NCI-H524 (cell line): ENCODE data around the gene VWA1.
"Not testable (repeated sequence)": the region's sequence is repeated elsewhere in the genome, so short reads cannot be mapped to it uniquely, and the experiment has no call there.

Experiments used
- DNase-seq, 2 experiments: peaks; one replicate each; lab custom pipeline; 2025; lab: John Stamatoyannopoulos, UW

The VWA1 gene

GRCh38 chr1:1455934-1456333, 20.4 kb downstream of the VWA1 start:
- DNase-seq = not testable (repeated sequence)

GRCh38 chr1:1456683-1457255, 21.3 kb downstream of the VWA1 start:
- not testable (repeated sequence) for DNase-seq

- not testable (repeated sequence) for DNase-seq
Measured at GRCh38 chr1:1459156-1459555, 23.7 kb downstream of the VWA1 start.

GRCh38 chr1:1459711-1460110, 24.2 kb downstream of the VWA1 start:
- DNase-seq = not testable (repeated sequence)

GRCh38 chr1:1460540-1461130, 25.1 kb downstream of the VWA1 start:
- DNase-seq = no peak

- DNase-seq = no peak
Measured at GRCh38 chr1:1461721-1462317, 26.3 kb downstream of the VWA1 start.

- DNase-seq = peak; percentile 37 to 74
Measured at GRCh38 chr1:1462318-1462966, 27.0 kb downstream of the VWA1 start.

- DNase-seq = no peak
Measured at GRCh38 chr1:1463312-1463711, 27.8 kb downstream of the VWA1 start.

- DNase-seq = not testable (repeated sequence)
Measured at GRCh38 chr1:1468196-1468985, 32.9 kb downstream of the VWA1 start.

- no peak for DNase-seq
Measured at GRCh38 chr1:1470626-1471388, 35.3 kb downstream of the VWA1 start.

- DNase-seq = peak; percentile 66 to 83
Measured at GRCh38 chr1:1471389-1472052, 36.0 kb downstream of the VWA1 start, which contains the start of gene ATAD3B. ATAD3B (plus strand) TSS chr1:1471765; CDS start chr1:1471885, 120 bp downstream.

- DNase-seq = not testable (repeated sequence)
Measured at GRCh38 chr1:1472053-1472876, 36.8 kb downstream of the VWA1 start.

- not testable (repeated sequence) for DNase-seq
Measured at GRCh38 chr1:1476011-1476410, 40.5 kb downstream of the VWA1 start.

GRCh38 chr1:1477206-1477605, 41.7 kb downstream of the VWA1 start:
- no peak for DNase-seq

- no peak for DNase-seq
Measured at GRCh38 chr1:1479547-1480487, 44.3 kb downstream of the VWA1 start.

GRCh38 chr1:1480488-1480867, 45.0 kb downstream of the VWA1 start:
- DNase-seq = not testable (repeated sequence)

GRCh38 chr1:1481811-1482210, 46.3 kb downstream of the VWA1 start:
- DNase-seq = not testable (repeated sequence)

- DNase-seq = no peak
Measured at GRCh38 chr1:1482856-1483255, 47.4 kb downstream of the VWA1 start.

GRCh38 chr1:1483714-1484113, 48.2 kb downstream of the VWA1 start:
- DNase-seq = no peak
